ENCODE measurements around the gene RABGAP1L. TPM values are rescaled to one million over a fixed set of nuclear protein-coding genes. Genes with fewer than 3 reads are reported as not detected.

The RABGAP1L gene
- total RNA-seq, 2 experiments from 2014 or later, result 59.8 to 67.6 TPM

DNA sequence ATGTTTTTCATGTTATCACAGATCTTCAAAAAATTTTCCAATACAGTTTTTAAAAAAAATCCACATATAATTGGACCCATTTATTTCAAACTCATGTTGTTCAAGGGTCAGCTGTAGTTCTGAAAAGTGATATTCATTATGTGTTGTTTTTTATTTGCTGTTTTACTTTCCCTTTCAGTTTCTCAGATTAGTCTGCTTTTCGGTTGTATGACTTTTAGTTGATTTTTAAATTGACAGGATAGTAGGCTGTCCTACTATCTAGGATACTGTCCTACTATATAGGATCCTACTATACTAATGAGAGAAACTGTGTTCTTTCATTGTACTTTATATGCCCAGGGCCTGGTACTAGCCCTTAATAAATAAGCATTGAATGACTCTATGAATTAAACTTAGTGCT is 254.9 kb downstream of the RABGAP1L start:
- ChIA-PET CTCF (interaction anchor here (0.6 kb wide), 1 partner anchor 72 kb away, joined by 3 read pairs; no protein-coding TSS in a partner anchor), POLR2A (interaction anchor here (1.1 kb wide), 1 partner anchor 699 kb away, joined by 3 read pairs; the partner anchor contains the start of gene KLHL20)
- DNase-seq (peak in 1 of 14 experiments; percentile 25), ATAC-seq (ENCODE audit: poor library complexity) (no peak)
- Histone ChIP-seq H3K9me3 (ENCODE audit: control insufficient read depth in 1 of 2, insufficient read depth in 1 of 2, low read length in 2 of 2) (no peaks in the 10 kb centered on the region), H3K4me1 (ENCODE audit: insufficient read depth, low read length) (no peaks in the 10 kb centered on the region), H3K27me3 (ENCODE audit: control insufficient read depth in 1 of 2, insufficient read depth in 2 of 2, low read length in 2 of 2) (no peaks in the 10 kb centered on the region), H3K27ac (ENCODE audit: low read depth in 1 of 2, low read length in 2 of 2) (no peak overlapping the region), H3K36me3 (ENCODE audit: insufficient read depth, low read length) (no peaks in the 10 kb centered on the region), H3K4me3 (ENCODE audit: low read length) (no peak overlapping the region)
- Mint-ChIP-seq H3K4me3 (no peak overlapping the region), H3K27ac (no peak overlapping the region), H3K9me3 (no peaks in the 10 kb centered on the region), H3K4me1 (ENCODE audit: low read depth) (peaks cover 41% of the 10 kb centered on the region), H3K36me3 (ENCODE audit: low read depth) (peaks cover 9% of the 10 kb centered on the region), H3K27me3 (no peaks in the 10 kb centered on the region)
- TF ChIP-seq, protein P1, sequence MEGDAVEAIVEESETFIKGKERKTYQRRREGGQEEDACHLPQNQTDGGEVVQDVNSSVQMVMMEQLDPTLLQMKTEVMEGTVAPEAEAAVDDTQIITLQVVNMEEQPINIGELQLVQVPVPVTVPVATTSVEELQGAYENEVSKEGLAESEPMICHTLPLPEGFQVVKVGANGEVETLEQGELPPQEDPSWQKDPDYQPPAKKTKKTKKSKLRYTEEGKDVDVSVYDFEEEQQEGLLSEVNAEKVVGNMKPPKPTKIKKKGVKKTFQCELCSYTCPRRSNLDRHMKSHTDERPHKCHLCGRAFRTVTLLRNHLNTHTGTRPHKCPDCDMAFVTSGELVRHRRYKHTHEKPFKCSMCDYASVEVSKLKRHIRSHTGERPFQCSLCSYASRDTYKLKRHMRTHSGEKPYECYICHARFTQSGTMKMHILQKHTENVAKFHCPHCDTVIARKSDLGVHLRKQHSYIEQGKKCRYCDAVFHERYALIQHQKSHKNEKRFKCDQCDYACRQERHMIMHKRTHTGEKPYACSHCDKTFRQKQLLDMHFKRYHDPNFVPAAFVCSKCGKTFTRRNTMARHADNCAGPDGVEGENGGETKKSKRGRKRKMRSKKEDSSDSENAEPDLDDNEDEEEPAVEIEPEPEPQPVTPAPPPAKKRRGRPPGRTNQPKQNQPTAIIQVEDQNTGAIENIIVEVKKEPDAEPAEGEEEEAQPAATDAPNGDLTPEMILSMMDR (IDR thresholded peaks at IDR 0.05), result no peak
- intact Hi-C loops (cut with DNase I, micrococcal nuclease), result no loop called here

GRCh38 chr1:174415506-174415905 is 256.2 kb downstream of the RABGAP1L start:
- Mint-ChIP-seq H3K4me1 (ENCODE audit: low read depth) (peaks cover 39% of the 10 kb centered on the region), H3K36me3 (ENCODE audit: low read depth) (peaks cover 4% of the 10 kb centered on the region), H3K9me3 (no peaks in the 10 kb centered on the region), H3K27me3 (no peaks in the 10 kb centered on the region), H3K4me3 (no peak overlapping the region), H3K27ac (no peak overlapping the region)
- TF ChIP-seq, protein P1 (IDR thresholded peaks at IDR 0.05), result no peak
- intact Hi-C loops (cut with DNase I, micrococcal nuclease), result no loop called here
- ChIA-PET CTCF (interaction anchor here (0.9 kb wide), 1 partner anchor 9 kb away, joined by 3 read pairs; no protein-coding TSS in a partner anchor), POLR2A (interaction anchor here (0.6 kb wide), 1 partner anchor 655 kb away, joined by 3 read pairs; no protein-coding TSS in a partner anchor)
- no peak overlapping the region for H3K27ac ChIP-seq (ENCODE audit: low read depth in 1 of 2, low read length in 2 of 2)
- H3K27me3 ChIP-seq (ENCODE audit: control insufficient read depth in 1 of 2, insufficient read depth in 2 of 2, low read length in 2 of 2), result no peaks in the 10 kb centered on the region
- ATAC-seq (ENCODE audit: poor library complexity) (no peak), DNase-seq (no peak)
- H3K4me3 ChIP-seq (ENCODE audit: low read length), result no peak overlapping the region
- no peaks in the 10 kb centered on the region for H3K4me1 ChIP-seq (ENCODE audit: insufficient read depth, low read length)
- no peaks in the 10 kb centered on the region for H3K9me3 ChIP-seq (ENCODE audit: control insufficient read depth in 1 of 2, insufficient read depth in 1 of 2, low read length in 2 of 2)
- no peaks in the 10 kb centered on the region for H3K36me3 ChIP-seq (ENCODE audit: insufficient read depth, low read length)

DNA sequence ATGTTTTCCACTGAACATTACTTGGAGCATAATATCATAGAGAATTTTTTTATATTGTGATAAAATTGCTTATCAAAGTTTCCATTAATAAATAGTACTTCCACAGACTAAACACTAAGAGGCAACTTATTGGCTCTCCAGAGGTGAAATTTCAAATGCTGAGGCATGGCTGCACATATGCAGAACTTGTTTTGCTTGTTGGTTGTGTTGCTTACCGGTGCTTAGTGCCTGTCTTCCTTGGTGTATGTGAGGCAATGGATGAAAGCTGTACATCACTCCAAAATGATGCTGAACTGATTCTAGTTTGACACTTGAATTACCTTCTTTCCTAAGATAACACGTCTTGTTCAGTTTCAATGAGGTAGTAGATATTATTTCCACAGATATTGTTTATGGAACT is 258.6 kb downstream of the RABGAP1L start:
- intact Hi-C loops (cut with DNase I, micrococcal nuclease), result no loop called here
- POLR2A ChIA-PET, result no interaction called here
- CTCF ChIA-PET, result no interaction called here
- ATAC-seq (ENCODE audit: poor library complexity), result no peak
- TF ChIP-seq, protein P1 (IDR thresholded peaks at IDR 0.05), result no peak
- Mint-ChIP-seq H3K4me3 (no peak overlapping the region), H3K27ac (no peak overlapping the region), H3K27me3 (no peaks in the 10 kb centered on the region), H3K36me3 (ENCODE audit: low read depth) (no peaks in the 10 kb centered on the region), H3K9me3 (no peaks in the 10 kb centered on the region), H3K4me1 (ENCODE audit: low read depth) (peaks cover 14% of the 10 kb centered on the region)
- no peaks in the 10 kb centered on the region for H3K4me1 ChIP-seq (ENCODE audit: insufficient read depth, low read length)
- H3K27ac ChIP-seq (ENCODE audit: low read depth in 1 of 2, low read length in 2 of 2), result no peak overlapping the region
- DNase-seq, result no peak
- no peak overlapping the region for H3K4me3 ChIP-seq (ENCODE audit: low read length)
- no peaks in the 10 kb centered on the region for H3K36me3 ChIP-seq (ENCODE audit: insufficient read depth, low read length)
- no peaks in the 10 kb centered on the region for H3K9me3 ChIP-seq (ENCODE audit: control insufficient read depth in 1 of 2, insufficient read depth in 1 of 2, low read length in 2 of 2)
- H3K27me3 ChIP-seq (ENCODE audit: control insufficient read depth in 1 of 2, insufficient read depth in 2 of 2, low read length in 2 of 2), result no peaks in the 10 kb centered on the region

All from CD4-positive, alpha-beta T cell (primary cell).